ENCODE results near the gene JUN. TPM values are rescaled to one million over a fixed set of nuclear protein-coding genes. Genes with fewer than 3 reads are reported as not detected.

JUN gene
- total RNA-seq, 1 experiment from 2014 or later: 15.9 TPM

GRCh38 chr1:58773406-58773840 is 10.4 kb downstream of the JUN start:
- Mint-ChIP-seq H3K4me3 (no peak overlapping the region), H3K27ac (no peak overlapping the region), H3K27me3 (ENCODE audit: low read depth) (no peaks in the 10 kb centered on the region; the same call in 1 of the 2 replicates), H3K4me1 (peaks cover 12% of the 10 kb centered on the region), H3K36me3 (no peaks in the 10 kb centered on the region), H3K9me3 (no peaks in the 10 kb centered on the region)
- DNase-seq (ENCODE audit: low spot score): no peak
- peak; percentile 53 for ATAC-seq
- POLR2A ChIA-PET: interaction anchor here (1.1 kb wide), 1 partner anchor 10 kb away, joined by 3 read pairs; the partner anchor contains the start of gene JUN
- TF ChIP-seq TP53 (CRISPR knock-in tag; IDR thresholded peaks at IDR 0.05) (no peak), PRRX2 (CRISPR knock-in tag; IDR thresholded peaks at IDR 0.05) (no peak), ZNF423 (CRISPR knock-in tag; IDR thresholded peaks at IDR 0.05) (no peak), JUN (CRISPR knock-in tag; IDR thresholded peaks at IDR 0.05) (no peak), ATF1 (CRISPR knock-in tag; IDR thresholded peaks at IDR 0.05) (no peak), FOXK1 (CRISPR knock-in tag; IDR thresholded peaks at IDR 0.05) (no peak), ZSCAN18 (CRISPR knock-in tag; IDR thresholded peaks at IDR 0.05) (no peak), AFF4 (CRISPR knock-in tag; IDR thresholded peaks at IDR 0.05; ENCODE audit: borderline replicate concordance) (no peak), SP1 (CRISPR knock-in tag; conservative IDR thresholded peaks at IDR 0.05) (no peak), ATF2 (CRISPR knock-in tag; IDR thresholded peaks at IDR 0.05; ENCODE audit: borderline replicate concordance, low read depth) (no peak), TEAD4 (CRISPR knock-in tag; IDR thresholded peaks at IDR 0.05) (no peak), KAT7 (CRISPR knock-in tag; IDR thresholded peaks at IDR 0.05; ENCODE audit: borderline replicate concordance) (no peak), ZNF425 (CRISPR knock-in tag; conservative IDR thresholded peaks at IDR 0.05) (no peak)
- CTCF ChIA-PET: no interaction called here

GRCh38 chr1:58769809-58770320 is 14.0 kb downstream of the JUN start:
- H3K4me3 Mint-ChIP-seq: no peak overlapping the region
- TF ChIP-seq GRHL2 (CRISPR knock-in tag; IDR thresholded peaks at IDR 0.05; ENCODE audit: insufficient replicate concordance, severe bottlenecking) (no peak), FOXK1 (CRISPR knock-in tag; IDR thresholded peaks at IDR 0.05) (no peak), ZNF423 (CRISPR knock-in tag; IDR thresholded peaks at IDR 0.05) (no peak)
- no peak for ATAC-seq
- H3K4me1 Mint-ChIP-seq: peaks cover 12% of the 10 kb centered on the region
- H3K27me3 Mint-ChIP-seq (ENCODE audit: low read depth): no peaks in the 10 kb centered on the region; the same call in 1 of the 2 replicates
- no peak overlapping the region for H3K27ac Mint-ChIP-seq
- ChIA-PET CTCF (no interaction called here), POLR2A (no interaction called here)
- DNase-seq (ENCODE audit: low spot score): no peak
- peaks cover 4% of the 10 kb centered on the region; the same call in 1 of the 2 replicates for H3K9me3 Mint-ChIP-seq
- no peaks in the 10 kb centered on the region for H3K36me3 Mint-ChIP-seq
